HCT116 (cell line): ENCODE results near the gene TRIM66. TPM values are rescaled to one million over a fixed set of nuclear protein-coding genes. Genes with fewer than 3 reads are reported as not detected.

Experiments used
- ATAC-seq: fragments of 200-7000 bp; cut with Tn5 transposase; 2 replicates; pipeline ENCODE4 v1.9.1; 2020; ENCODE audit warnings: mild to moderate bottlenecking, moderate library complexity
- BruUV-seq: library from RNA; stranded (reverse); fragments of 400-500 nt; replicated peaks from 2 replicates; lab custom pipeline; 2021; lab: Mats Ljungman, UMichigan
- CTCF ChIA-PET: fragments of 300-600 bp; sonication (Branson Sonifier 250); formaldehyde crosslinking; loops from one replicate; lab custom pipeline; 2021; ENCODE audit warnings: antibody characterized with exemption; lab: Charles Lee
- POLR2A ChIA-PET: fragments of 300-600, 350-600 bp; sonication (Branson Sonifier 250); formaldehyde crosslinking; loops from one replicate; lab custom pipeline; 2021; ENCODE audit warnings: antibody characterized with exemption; lab: Charles Lee
- RAD21 ChIA-PET, 2 experiments: fragments of 300-600 bp; sonication (Branson Sonifier 250); formaldehyde crosslinking; loops; one replicate each; lab custom pipeline; 2023; ENCODE audit warnings: low total read pairs in 2 of 2; ENCODE audit not compliant: uncharacterized antibody in 2 of 2, unreplicated experiment in 2 of 2, low non-redundant PET in 1 of 2; lab: Charles Lee
- DNase-seq: peaks from one replicate; pipeline ENCODE4 v3.0.0-alpha.2; 2010; ENCODE audit warnings: low read depth, low spot score
- H2AFZ ChIP-seq: fragments of 200-600 bp; shearing (Covaris generic), sonication (generic); 2 replicates; pipeline ENCODE4 v1.6.1; 2017; ENCODE audit warnings: low read depth, mixed run types, mixed read lengths, antibody characterized with exemption, low read length; ENCODE audit not compliant: poor library complexity, severe bottlenecking
- H3K27ac ChIP-seq: 2 replicates; pipeline ENCODE4 v1.5.1; 2012; ENCODE audit warnings: low read depth, low read length
- H3K27me3 ChIP-seq: fragments of 200-600 bp; sonication (generic); 2 replicates; pipeline ENCODE4 v1.6.1; 2016; ENCODE audit warnings: mixed run types, low read length, mixed read lengths; ENCODE audit not compliant: insufficient read depth
- H3K36me3 ChIP-seq, 2 experiments: fragments of 200-500 bp in 1 of 2; fragments of 200-600 bp in 1 of 2; sonication (Bioruptor generic) in 1 of 2; sonication (generic) in 1 of 2; 2 replicates each; pipeline versions ENCODE4 v1.5.1 to v1.6.1; 2014 to 2016; ENCODE audit warnings: low read length in 2 of 2, inconsistent platforms in 1 of 2, mixed read lengths in 1 of 2, mixed run types in 1 of 2; ENCODE audit not compliant: insufficient read depth in 2 of 2, control insufficient read depth in 1 of 2
- H3K4me1 ChIP-seq, 2 experiments: fragments of 200-600 bp in 1 of 2; sonication (generic) in 1 of 2; 2 replicates each; pipeline versions ENCODE4 v1.5.1 to v1.6.1; 2012 to 2017; ENCODE audit warnings: low read length in 2 of 2, inconsistent platforms in 1 of 2, mild to moderate bottlenecking in 1 of 2, mixed read lengths in 1 of 2, mixed run types in 1 of 2, moderate library complexity in 1 of 2; ENCODE audit not compliant: insufficient read depth in 2 of 2, control insufficient read depth in 1 of 2
- H3K4me2 ChIP-seq: fragments of 200-600 bp; sonication (generic); 2 replicates; pipeline ENCODE4 v1.6.1; 2017; ENCODE audit warnings: mixed run types, low read length, mixed read lengths
- H3K4me3 ChIP-seq, 2 experiments: fragments of 200-600 bp in 1 of 2; sonication (generic) in 1 of 2; replicated peaks in 1 of 2; 2 replicates each; pipeline ENCODE4 v1.5.1; 2011 to 2016; ENCODE audit warnings: low read length in 2 of 2, control low read depth in 1 of 2, low read depth in 1 of 2, mild to moderate bottlenecking in 1 of 2, mixed read lengths in 1 of 2, mixed run types in 1 of 2
- H3K79me2 ChIP-seq: fragments of 200-600 bp; sonication (generic); 2 replicates; pipeline ENCODE4 v1.6.1; 2017; ENCODE audit warnings: mild to moderate bottlenecking, mixed run types, low read length, moderate library complexity, mixed read lengths; ENCODE audit not compliant: insufficient read depth
- H3K9ac ChIP-seq: fragments of 200-600 bp; sonication (generic); 2 replicates; pipeline ENCODE4 v1.6.1; 2016; ENCODE audit warnings: low read length, mixed read lengths
- H3K9me2 ChIP-seq: fragments of 200-600 bp; sonication (generic), shearing (Covaris generic); 2 replicates; pipeline ENCODE4 v1.6.1; 2017; ENCODE audit warnings: mixed run types, mild to moderate bottlenecking, moderate library complexity; ENCODE audit not compliant: insufficient read depth
- H3K9me3 ChIP-seq, 2 experiments: fragments of 200-500 bp in 1 of 2; fragments of 200-600 bp in 1 of 2; sonication (Bioruptor generic) in 1 of 2; sonication (generic) in 1 of 2; 2 replicates each; pipeline ENCODE4 v1.6.1; 2014 to 2017; ENCODE audit warnings: low read length in 2 of 2, mixed read lengths in 2 of 2, inconsistent platforms in 1 of 2, low read depth in 1 of 2, mild to moderate bottlenecking in 1 of 2, mixed run types in 1 of 2, moderate library complexity in 1 of 2; ENCODE audit not compliant: control insufficient read depth in 1 of 2, insufficient read depth in 1 of 2
- H4K20me1 ChIP-seq: fragments of 200-600 bp; sonication (generic), shearing (Covaris generic); 2 replicates; pipeline ENCODE4 v1.6.1; 2017; ENCODE audit warnings: mixed run types, mild to moderate bottlenecking, moderate library complexity; ENCODE audit not compliant: insufficient read depth
- CBX3 ChIP-seq: IDR thresholded peaks from 2 replicates; pipeline ENCODE4 v1.6.1; 2012; ENCODE audit warnings: low read depth
- EGR1 ChIP-seq: IDR thresholded peaks from 2 replicates; pipeline ENCODE4 v1.6.1; 2012; ENCODE audit warnings: low read depth
- ELF1 ChIP-seq: IDR thresholded peaks from 2 replicates; pipeline ENCODE4 v1.6.1; 2012; ENCODE audit warnings: low read depth, borderline replicate concordance
- EZH2phosphoT487 ChIP-seq: fragments of 200-600 bp; IDR thresholded peaks from 2 replicates; pipeline ENCODE4 v1.6.1; 2018; ENCODE audit warnings: antibody characterized with exemption, borderline replicate concordance
- JUND ChIP-seq: IDR thresholded peaks from 2 replicates; pipeline ENCODE4 v1.6.1; 2012
- POLR2A ChIP-seq: IDR thresholded peaks from 2 replicates; pipeline ENCODE4 v1.7.0; 2011; ENCODE audit warnings: borderline replicate concordance; ENCODE audit not compliant: insufficient read depth, insufficient read length; ENCODE audit errors: extremely low read depth
- POLR2AphosphoS5 ChIP-seq: IDR thresholded peaks from 2 replicates; pipeline ENCODE4 v1.6.1; 2011; ENCODE audit warnings: mild to moderate bottlenecking, low read depth, low read length, moderate library complexity
- SRF ChIP-seq: IDR thresholded peaks from 2 replicates; pipeline ENCODE4 v1.6.1; 2012; ENCODE audit warnings: low read depth
- TCF7L2 ChIP-seq: IDR thresholded peaks from 2 replicates; pipeline ENCODE4 v1.7.0; 2011; ENCODE audit warnings: borderline replicate concordance, inconsistent platforms; ENCODE audit not compliant: insufficient read depth, insufficient read length; ENCODE audit errors: extremely low read depth
- YY1 ChIP-seq: IDR thresholded peaks from 2 replicates; pipeline ENCODE4 v1.6.1; 2011; ENCODE audit warnings: low read length, low read depth, moderate library complexity, mild to moderate bottlenecking; ENCODE audit not compliant: insufficient replicate concordance; ENCODE audit errors: extremely low read depth
- ZFX ChIP-seq: fragments of 450-650 bp; IDR thresholded peaks from 2 replicates; pipeline ENCODE4 v1.6.1; 2017
- intact Hi-C: fragments of 100-400 bp; cut with micrococcal nuclease; formaldehyde crosslinking; loops from 2 replicates; pipeline ENCODE4 v1.10.0; 2022
- total RNA-seq: library from RNA; stranded (reverse); gene quantifications from one replicate; pipeline ENCODE4 v1.2.1, GENCODE V29; 2021; ENCODE audit not compliant: unreplicated experiment
- TF ChIP-seq, protein P1 (sequence below): IDR thresholded peaks from 2 replicates; pipeline ENCODE4 v1.6.1; 2012; ENCODE audit warnings: low read depth

Gene TRIM66
- total RNA-seq, 1 experiment from 2014 or later, result 24.8 TPM

DNA sequence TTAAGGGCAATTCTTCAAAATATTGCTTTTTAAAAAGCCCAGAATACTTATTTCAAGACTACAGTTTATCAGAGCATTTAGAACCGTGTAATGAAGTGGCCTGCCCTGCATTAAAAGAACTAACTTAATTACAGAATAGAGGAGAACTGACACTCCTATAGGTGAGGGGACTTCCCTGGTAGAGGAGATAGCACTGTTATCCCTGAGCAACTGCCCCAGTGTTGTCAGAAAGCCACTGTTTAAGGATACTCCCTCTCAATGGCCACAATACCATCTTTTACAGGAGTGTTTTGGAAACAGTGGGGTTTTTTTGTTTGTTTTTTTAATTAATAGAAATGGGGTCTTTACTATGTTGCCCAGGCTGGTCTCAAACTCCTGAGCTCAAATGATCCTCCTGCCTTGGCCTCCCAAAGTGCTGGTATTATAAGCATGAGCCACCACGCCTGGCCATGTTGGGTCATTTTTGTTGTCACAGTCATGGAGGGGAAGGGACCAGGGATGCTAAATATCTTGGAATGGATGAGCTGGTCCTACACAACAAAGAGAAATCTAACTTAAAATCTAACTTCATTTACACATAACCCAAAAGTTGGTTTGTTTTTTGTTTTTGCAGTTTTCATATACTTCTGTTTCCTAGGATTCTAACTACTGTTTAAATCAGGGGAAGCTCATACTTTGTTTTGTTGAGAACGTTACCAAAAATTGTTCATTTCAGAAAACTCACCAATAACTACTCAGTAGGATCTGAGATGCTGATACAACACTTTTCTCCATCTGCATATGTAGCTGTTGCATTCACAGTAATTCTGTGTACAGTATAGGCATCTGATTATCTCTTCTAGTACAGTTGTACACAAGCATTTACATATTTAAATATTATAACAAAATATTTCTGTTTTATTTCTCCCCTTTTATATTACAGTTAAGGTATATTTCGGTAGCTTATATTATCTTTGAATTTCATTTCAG lies 8.2 kb upstream of the TRIM66 start:
- Histone ChIP-seq H3K9me2 (no peaks in the 10 kb centered on the region), H4K20me1 (no peaks in the 10 kb centered on the region), H3K4me2 (peak overlapping the region; percentile 80), H3K9me3 (no peaks in the 10 kb centered on the region), H3K4me3 (no peak overlapping the region), H3K27me3 (no peaks in the 10 kb centered on the region), H3K4me1 (peaks cover 12 to 40% of the 10 kb centered on the region in 2 experiments), H3K27ac (no peak overlapping the region), H3K36me3 (peaks cover 10 to 17% of the 10 kb centered on the region in 2 experiments; a peak in 2 of 4 replicates), H3K9ac (no peak overlapping the region), H3K79me2 (peaks cover 32% of the 10 kb centered on the region), H2AFZ (no peak overlapping the region)
- no TSS peak for BruUV-seq
- RAD21 ChIA-PET, result interaction anchor here in 1 of 2 experiments (0.8 kb wide), 1 partner anchor 269 kb away, joined by 3 read pairs; no protein-coding TSS in a partner anchor
- CTCF ChIA-PET, result interaction anchor here (1.9 kb wide), 1 partner anchor 78 kb away, joined by 4 read pairs; no protein-coding TSS in a partner anchor
- ATAC-seq (no peak), DNase-seq (no peak)
- intact Hi-C loops, result no loop called here
- POLR2A ChIA-PET, result interaction anchor here (1.3 to 1.9 kb wide), 2 partner anchors 8 to 269 kb away, joined by 3 to 4 read pairs; partner anchors contain the start of genes RPL27A and TRIM66
- no peak for TF ChIP-seq POLR2A
- no peak for TF ChIP-seq ELF1
- TF ChIP-seq EZH2phosphoT487, result no peak
- TF ChIP-seq POLR2AphosphoS5, result no peak
- TF ChIP-seq SRF, result no peak
- TF ChIP-seq YY1, result no peak
- TF ChIP-seq JUND, result no peak
- TF ChIP-seq, protein P1, sequence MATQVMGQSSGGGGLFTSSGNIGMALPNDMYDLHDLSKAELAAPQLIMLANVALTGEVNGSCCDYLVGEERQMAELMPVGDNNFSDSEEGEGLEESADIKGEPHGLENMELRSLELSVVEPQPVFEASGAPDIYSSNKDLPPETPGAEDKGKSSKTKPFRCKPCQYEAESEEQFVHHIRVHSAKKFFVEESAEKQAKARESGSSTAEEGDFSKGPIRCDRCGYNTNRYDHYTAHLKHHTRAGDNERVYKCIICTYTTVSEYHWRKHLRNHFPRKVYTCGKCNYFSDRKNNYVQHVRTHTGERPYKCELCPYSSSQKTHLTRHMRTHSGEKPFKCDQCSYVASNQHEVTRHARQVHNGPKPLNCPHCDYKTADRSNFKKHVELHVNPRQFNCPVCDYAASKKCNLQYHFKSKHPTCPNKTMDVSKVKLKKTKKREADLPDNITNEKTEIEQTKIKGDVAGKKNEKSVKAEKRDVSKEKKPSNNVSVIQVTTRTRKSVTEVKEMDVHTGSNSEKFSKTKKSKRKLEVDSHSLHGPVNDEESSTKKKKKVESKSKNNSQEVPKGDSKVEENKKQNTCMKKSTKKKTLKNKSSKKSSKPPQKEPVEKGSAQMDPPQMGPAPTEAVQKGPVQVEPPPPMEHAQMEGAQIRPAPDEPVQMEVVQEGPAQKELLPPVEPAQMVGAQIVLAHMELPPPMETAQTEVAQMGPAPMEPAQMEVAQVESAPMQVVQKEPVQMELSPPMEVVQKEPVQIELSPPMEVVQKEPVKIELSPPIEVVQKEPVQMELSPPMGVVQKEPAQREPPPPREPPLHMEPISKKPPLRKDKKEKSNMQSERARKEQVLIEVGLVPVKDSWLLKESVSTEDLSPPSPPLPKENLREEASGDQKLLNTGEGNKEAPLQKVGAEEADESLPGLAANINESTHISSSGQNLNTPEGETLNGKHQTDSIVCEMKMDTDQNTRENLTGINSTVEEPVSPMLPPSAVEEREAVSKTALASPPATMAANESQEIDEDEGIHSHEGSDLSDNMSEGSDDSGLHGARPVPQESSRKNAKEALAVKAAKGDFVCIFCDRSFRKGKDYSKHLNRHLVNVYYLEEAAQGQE, result no peak
- no peak for TF ChIP-seq CBX3
- no peak for TF ChIP-seq TCF7L2
- TF ChIP-seq ZFX, result no peak
- no peak for TF ChIP-seq EGR1
